Superior temporal gyrus (tissue), 1 donor: ENCODE measurements around the gene VN1R4.
"Not testable (repeated sequence)": the region's sequence is repeated elsewhere in the genome, so short reads cannot be mapped to it uniquely, and the experiment has no call there.

ENCODE experiments used
- DNase-seq: peaks from one replicate; pipeline ENCODE4 v3.0.0-alpha.2; 2016; ENCODE audit errors: extremely low spot score

Gene VN1R4

DNA sequence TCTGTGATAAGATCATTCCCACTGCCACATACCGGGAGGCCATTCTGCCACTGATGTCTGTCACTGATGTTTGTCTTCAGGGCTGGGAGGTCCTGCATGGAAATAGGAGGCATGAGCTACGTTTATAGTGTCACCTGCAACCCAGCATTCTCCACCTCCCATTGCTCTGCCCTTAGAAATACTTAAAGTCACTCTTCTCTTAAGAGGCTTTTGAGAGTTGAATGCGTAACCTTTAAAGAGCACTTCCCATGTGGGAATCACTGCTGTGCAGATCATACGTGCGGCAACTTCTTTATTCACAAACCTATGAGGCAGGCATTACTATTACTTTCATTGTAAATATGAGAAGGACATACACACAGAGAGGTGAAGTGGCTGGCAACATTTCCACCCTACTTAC lies at the start of gene VN1R4:
Gene VN1R4 (minus strand): TSS at position 101 of the 400 bp plus-strand sequence. CDS start 58 bp downstream, at position 43.
- not testable (repeated sequence) for DNase-seq

GRCh38 chr19:53311897-53312296 lies 44.4 kb upstream of the VN1R4 start:
- no peak for DNase-seq

DNA sequence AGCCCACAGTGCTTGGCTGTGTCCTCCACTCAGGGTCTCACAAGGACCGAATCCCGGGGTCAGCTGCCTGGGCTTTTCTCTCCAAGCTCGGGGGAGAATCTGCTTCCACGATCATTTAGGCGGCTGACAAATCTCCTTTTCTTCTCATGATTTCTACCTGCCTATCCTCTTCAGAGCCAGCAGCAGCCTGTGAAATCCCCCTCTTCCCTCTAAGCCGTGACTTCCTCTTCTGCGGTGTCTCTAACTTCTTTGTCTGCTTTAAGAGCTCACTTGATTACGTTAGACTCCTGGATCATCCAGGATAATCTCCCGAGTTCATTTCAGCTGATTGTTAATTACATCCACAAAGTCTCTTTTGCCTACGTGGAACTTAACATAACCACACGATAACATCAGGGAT lies 43.5 kb upstream of the VN1R4 start:
- no peak for DNase-seq

DNA sequence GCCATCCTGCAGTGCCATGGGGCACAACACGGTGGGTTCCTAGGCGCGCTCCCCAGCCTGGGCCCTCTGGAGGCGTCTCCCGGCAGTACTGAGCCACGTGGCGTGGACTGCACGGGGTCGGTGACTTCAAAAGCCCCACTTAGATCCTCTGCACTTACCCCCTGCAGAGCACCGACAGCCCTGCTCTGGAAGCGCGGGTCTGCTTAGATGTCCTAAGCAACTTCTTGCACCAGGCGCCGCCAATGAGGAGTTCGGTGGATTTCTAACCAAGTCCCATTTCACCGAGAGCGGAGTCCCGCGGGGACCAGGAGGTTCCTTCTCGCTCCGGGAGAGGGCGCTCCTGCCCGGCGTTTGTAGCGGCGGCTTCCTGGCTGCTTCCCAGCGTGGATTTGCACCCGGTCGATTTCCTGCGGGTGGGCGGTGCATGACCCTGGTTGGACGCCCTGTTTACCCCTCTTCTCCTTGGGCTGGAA lies 40.9 kb upstream of the VN1R4 start:
- DNase-seq = peak; percentile 11

- not testable (repeated sequence) for DNase-seq
Observed at GRCh38 chr19:53301341-53301740, 33.8 kb upstream of the VN1R4 start.

- DNase-seq = no peak
Observed at GRCh38 chr19:53294786-53295441, 27.4 kb upstream of the VN1R4 start.

GRCh38 chr19:53290758-53291549 lies 23.4 kb upstream of the VN1R4 start:
- DNase-seq = no peak

GRCh38 chr19:53285087-53285486 lies 17.6 kb upstream of the VN1R4 start:
- no peak for DNase-seq

- not testable (repeated sequence) for DNase-seq
Observed at GRCh38 chr19:53281947-53282346, 14.4 kb upstream of the VN1R4 start.

- DNase-seq = no peak
Observed at GRCh38 chr19:53275480-53275879, 8.0 kb upstream of the VN1R4 start.

- DNase-seq = no peak
Observed at GRCh38 chr19:53272044-53272443, 4.5 kb upstream of the VN1R4 start.

DNA sequence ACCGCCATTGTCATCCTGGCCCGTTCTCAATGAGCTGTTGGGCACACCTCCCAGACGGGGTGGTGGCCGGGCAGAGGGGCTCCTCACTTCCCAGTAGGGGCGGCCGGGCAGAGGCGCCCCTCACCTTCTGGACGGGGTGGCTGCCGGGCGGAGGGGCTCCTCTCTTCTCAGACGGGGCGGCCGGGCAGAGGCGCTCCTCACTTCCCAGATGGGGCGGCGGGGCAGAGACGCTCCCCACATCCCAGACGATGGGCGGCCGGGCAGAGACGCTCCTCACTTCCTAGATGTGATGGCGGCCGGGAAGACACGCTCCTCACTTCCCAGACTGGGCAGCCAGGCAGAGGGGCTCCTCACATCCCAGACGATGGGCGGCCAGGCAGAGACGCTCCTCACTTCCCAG lies 2.3 kb upstream of the VN1R4 start:
- DNase-seq = not testable (repeated sequence)

DNA sequence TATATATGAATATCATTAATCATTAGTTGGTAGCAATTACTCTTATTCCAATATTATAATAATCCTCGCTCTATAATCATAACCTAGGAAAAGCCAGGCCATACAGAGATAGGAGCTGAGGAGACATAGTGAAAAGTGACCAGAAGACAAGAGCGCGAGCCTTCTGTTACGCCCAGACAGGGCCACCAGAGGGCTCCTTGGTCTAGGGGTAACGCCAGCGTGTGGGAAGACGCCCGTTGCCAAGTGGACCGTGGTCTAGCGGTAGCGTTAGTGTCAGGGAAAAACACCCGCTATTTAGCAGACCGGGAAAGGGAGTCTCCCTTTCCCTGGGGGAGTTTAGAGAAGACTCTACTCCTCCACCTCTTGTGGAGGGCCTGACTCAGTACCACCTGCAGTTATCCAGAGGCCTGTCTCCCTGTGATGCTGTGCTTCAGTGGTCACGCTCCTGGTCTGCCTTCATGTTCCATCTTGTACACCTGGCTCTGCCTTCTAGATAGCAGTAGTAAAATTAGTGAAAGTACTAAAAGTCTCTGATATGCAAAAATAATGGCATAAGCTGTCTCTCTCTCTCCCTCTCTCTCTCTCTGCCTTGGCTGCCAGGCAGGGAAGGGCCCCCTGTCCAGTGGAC lies 9.7 kb downstream of the VN1R4 start, which contains the start of gene VN1R2:
Gene VN1R2 (plus strand): TSS at position 578 of the 628 bp plus-strand sequence. CDS start 84 bp downstream, outside the sequence.
- DNase-seq = not testable (repeated sequence)

DNA sequence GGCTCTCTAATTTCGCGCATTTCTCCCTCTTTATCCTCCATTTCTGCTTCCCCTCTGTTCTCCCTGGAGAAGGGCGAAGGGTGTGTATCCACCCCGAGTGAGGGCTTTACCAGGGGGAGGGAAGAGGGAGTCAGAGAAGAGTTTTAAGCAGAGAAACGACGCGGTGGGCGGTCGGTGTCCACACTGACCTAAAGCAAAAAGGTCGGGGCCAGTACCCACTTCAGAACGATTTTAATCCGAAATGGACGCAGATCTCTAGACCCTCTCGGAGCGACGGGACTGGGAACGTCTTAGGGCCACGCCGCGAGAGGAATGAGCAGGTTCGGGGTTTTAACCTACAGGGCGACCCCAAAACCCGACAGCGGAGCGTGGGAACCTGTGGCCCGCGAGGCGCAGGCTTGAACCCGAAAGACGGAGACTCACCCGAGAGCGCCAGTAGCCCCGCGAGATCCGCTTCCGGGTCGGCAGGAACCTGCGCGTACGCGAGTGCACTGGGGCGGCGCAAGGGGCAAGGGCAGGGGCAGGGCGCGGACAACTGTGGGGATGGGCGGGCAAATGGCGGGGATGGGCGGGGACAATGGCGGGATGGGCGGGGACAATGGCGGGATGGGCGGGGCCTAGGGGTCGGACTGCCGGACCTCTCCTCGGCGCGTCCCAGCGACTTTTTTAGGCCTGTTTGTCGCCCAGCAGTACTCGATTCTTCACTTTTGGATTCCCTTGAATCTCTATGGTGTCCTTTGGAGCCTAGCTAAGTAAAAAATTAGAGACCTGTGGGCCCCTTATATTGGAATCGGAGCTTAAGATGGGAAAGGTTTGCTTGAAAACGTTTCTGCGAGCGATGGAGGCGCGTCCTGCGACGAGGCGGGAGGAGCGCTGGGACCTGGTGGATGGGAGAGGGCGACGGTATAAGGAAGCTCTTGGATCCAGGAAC lies 12.8 kb downstream of the VN1R4 start, which contains the start of gene ZNF677:
Gene ZNF677 (minus strand): TSS at position 463 of the 931 bp plus-strand sequence. CDS start 3,323 bp downstream, outside the sequence.
- DNase-seq = peak; percentile 88

DNA sequence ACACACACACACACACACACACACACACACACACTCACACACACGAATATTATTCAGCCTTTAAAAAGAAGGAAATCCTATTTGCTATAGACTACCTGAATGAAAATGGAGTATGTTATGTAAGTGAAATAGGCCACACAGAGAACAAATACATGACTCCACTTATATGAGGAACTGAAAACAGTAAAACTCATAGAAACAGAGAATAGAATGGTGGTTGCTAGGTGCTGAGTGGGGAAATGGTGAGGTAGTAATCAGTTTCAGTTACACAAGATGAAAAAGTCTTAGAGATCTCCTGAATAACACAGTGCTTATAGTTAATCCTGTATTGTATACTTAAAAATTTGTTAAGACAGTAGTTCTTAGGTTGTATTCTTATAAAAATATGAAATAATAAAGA lies 21.0 kb downstream of the VN1R4 start:
- no peak for DNase-seq

- no peak for DNase-seq
Observed at GRCh38 chr19:53237114-53237777, 30.3 kb downstream of the VN1R4 start.

DNA sequence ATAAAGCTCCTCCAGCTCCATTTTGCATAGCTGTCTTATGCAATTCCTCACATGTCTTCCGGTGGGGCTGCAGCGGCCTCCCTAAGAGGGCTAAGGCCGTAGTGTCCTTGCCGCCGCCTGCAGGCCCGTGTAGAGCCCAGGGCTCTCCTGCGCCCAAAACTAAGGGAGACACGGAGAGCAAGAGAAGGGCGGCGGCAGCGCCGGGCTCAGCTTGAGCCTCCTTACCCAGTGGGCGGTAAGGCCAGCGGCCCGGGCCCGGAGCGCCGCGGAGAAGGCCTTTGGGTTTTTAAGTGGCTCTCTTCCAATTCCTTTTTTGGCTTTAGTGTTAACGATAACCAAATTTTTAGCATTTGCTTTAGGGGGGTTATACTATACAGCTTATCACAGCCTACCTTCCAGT lies 42.9 kb downstream of the VN1R4 start:
- no peak for DNase-seq

- not testable (repeated sequence) for DNase-seq
Observed at GRCh38 chr19:53222716-53223115, 44.8 kb downstream of the VN1R4 start.
